IPS-15b (cell line): Measurements from ENCODE around the gene HOXB2.
A peak's percentile ranks its signal among the peaks of the same experiment; 100 is the strongest.
"Not testable (repeated sequence)": the region's sequence is repeated elsewhere in the genome, so short reads cannot be mapped to it uniquely, and the experiment has no call there.

ENCODE experiments used
- H3K27me3 ChIP-seq: one replicate; pipeline ENCODE4 v1.6.1; 2013; ENCODE audit warnings: low read length; ENCODE audit not compliant: control insufficient read depth, insufficient read depth
- H3K36me3 ChIP-seq: one replicate; pipeline ENCODE4 v1.6.1; 2013; ENCODE audit warnings: low read length; ENCODE audit not compliant: control insufficient read depth, insufficient read depth
- H3K4me1 ChIP-seq: one replicate; pipeline ENCODE4 v1.6.1; 2013; ENCODE audit warnings: mild to moderate bottlenecking, low read length; ENCODE audit not compliant: control insufficient read depth, insufficient read depth
- H3K4me3 ChIP-seq: one replicate; pipeline ENCODE4 v1.5.1; 2013; ENCODE audit warnings: low read depth, low read length
- H3K9ac ChIP-seq: one replicate; pipeline ENCODE4 v1.6.1; 2013; ENCODE audit warnings: low read depth, mild to moderate bottlenecking, low read length
- H3K9me3 ChIP-seq: one replicate; pipeline ENCODE4 v1.6.1; 2013; ENCODE audit warnings: mild to moderate bottlenecking, low read length; ENCODE audit not compliant: control insufficient read depth, insufficient read depth

The HOXB2 gene

GRCh38 chr17:48540213-48540612, 4.7 kb downstream of the HOXB2 start:
- no peak overlapping the region for H3K9ac ChIP-seq

GRCh38 chr17:48539177-48539576, 5.7 kb downstream of the HOXB2 start:
- H3K27me3 ChIP-seq = peaks cover 58% of the 10 kb centered on the region

More at GRCh38 chr17:48540213-48540612, 4.7 kb downstream of the HOXB2 start:
- H3K36me3 ChIP-seq = no peaks in the 10 kb centered on the region
- no peak overlapping the region for H3K4me3 ChIP-seq
- peaks cover 13% of the 10 kb centered on the region for H3K4me1 ChIP-seq
- peaks cover 60% of the 10 kb centered on the region for H3K27me3 ChIP-seq
- H3K9me3 ChIP-seq = no peaks in the 10 kb centered on the region

GRCh38 chr17:48537316-48537715, 7.6 kb downstream of the HOXB2 start:
- Histone ChIP-seq H3K4me3 (no peak overlapping the region), H3K4me1 (peaks cover 8% of the 10 kb centered on the region), H3K9ac (no peak overlapping the region), H3K27me3 (peaks cover 56% of the 10 kb centered on the region), H3K9me3 (no peaks in the 10 kb centered on the region), H3K36me3 (no peaks in the 10 kb centered on the region)

More at GRCh38 chr17:48539177-48539576, 5.7 kb downstream of the HOXB2 start:
- Histone ChIP-seq H3K4me3 (no peak overlapping the region), H3K9me3 (no peaks in the 10 kb centered on the region), H3K4me1 (peaks cover 12% of the 10 kb centered on the region), H3K9ac (no peak overlapping the region), H3K36me3 (no peaks in the 10 kb centered on the region)

GRCh38 chr17:48535793-48536559, 8.9 kb downstream of the HOXB2 start:
- H3K4me3 ChIP-seq, H3K9ac ChIP-seq, H3K36me3 ChIP-seq, H3K9me3 ChIP-seq: not testable (repeated sequence)
- peaks cover 58% of the 10 kb centered on the region for H3K27me3 ChIP-seq
- peaks cover 18% of the 10 kb centered on the region for H3K4me1 ChIP-seq

GRCh38 chr17:48532261-48532660, 12.6 kb downstream of the HOXB2 start:
- no peak overlapping the region for H3K9ac ChIP-seq
- H3K9me3 ChIP-seq = no peaks in the 10 kb centered on the region
- no peaks in the 10 kb centered on the region for H3K36me3 ChIP-seq
- peaks cover 23% of the 10 kb centered on the region for H3K4me1 ChIP-seq
- peaks cover 72% of the 10 kb centered on the region for H3K27me3 ChIP-seq
- no peak overlapping the region for H3K4me3 ChIP-seq

- H3K9ac ChIP-seq = no peak within 1 kb of the TSS
- H3K36me3 ChIP-seq = no peaks in the 10 kb centered on the region
- H3K27me3 ChIP-seq = peaks cover 81% of the 10 kb centered on the region
- peaks cover 23% of the 10 kb centered on the region for H3K4me1 ChIP-seq
- H3K9me3 ChIP-seq = no peaks in the 10 kb centered on the region
- H3K4me3 ChIP-seq = peak within 1 kb of the TSS; percentile 46
These were observed 14.0 kb downstream of the HOXB2 start, which contains the start of gene HOXB1 for GRCh38 chr17:48530887-48531272. HOXB1 (minus strand) TSS chr17:48531011; CDS start chr17:48530904, 107 bp downstream.

- Histone ChIP-seq H3K27me3 (peaks cover 86% of the 10 kb centered on the region), H3K4me1 (peaks cover 23% of the 10 kb centered on the region)
These were observed 14.6 kb downstream of the HOXB2 start for GRCh38 chr17:48530208-48530886.

GRCh38 chr17:48529683-48530009, 15.3 kb downstream of the HOXB2 start:
- Histone ChIP-seq H3K27me3 (peaks cover 91% of the 10 kb centered on the region), H3K4me1 (peaks cover 23% of the 10 kb centered on the region), H3K9me3 (no peaks in the 10 kb centered on the region), H3K4me3 (no peak overlapping the region), H3K9ac (no peak overlapping the region), H3K36me3 (no peaks in the 10 kb centered on the region)

More at GRCh38 chr17:48530208-48530886, 14.6 kb downstream of the HOXB2 start:
- H3K36me3 ChIP-seq = no peaks in the 10 kb centered on the region
- no peaks in the 10 kb centered on the region for H3K9me3 ChIP-seq
- no peak overlapping the region for H3K9ac ChIP-seq
- peak overlapping the region; percentile 46 for H3K4me3 ChIP-seq

GRCh38 chr17:48528936-48529682, 15.8 kb downstream of the HOXB2 start:
- no peaks in the 10 kb centered on the region for H3K36me3 ChIP-seq
- H3K4me3 ChIP-seq = no peak overlapping the region
- no peaks in the 10 kb centered on the region for H3K9me3 ChIP-seq
- peaks cover 92% of the 10 kb centered on the region for H3K27me3 ChIP-seq
- H3K4me1 ChIP-seq = peaks cover 23% of the 10 kb centered on the region
- no peak overlapping the region for H3K9ac ChIP-seq

GRCh38 chr17:48528153-48528935, 16.6 kb downstream of the HOXB2 start:
- peaks cover 94% of the 10 kb centered on the region for H3K27me3 ChIP-seq
- H3K36me3 ChIP-seq = no peaks in the 10 kb centered on the region
- no peaks in the 10 kb centered on the region for H3K9me3 ChIP-seq
- no peak overlapping the region for H3K4me3 ChIP-seq
- no peak overlapping the region for H3K9ac ChIP-seq
- peaks cover 23% of the 10 kb centered on the region for H3K4me1 ChIP-seq

GRCh38 chr17:48527547-48527932, 17.4 kb downstream of the HOXB2 start:
- H3K9ac ChIP-seq = no peak overlapping the region
- no peaks in the 10 kb centered on the region for H3K36me3 ChIP-seq
- peaks cover 25% of the 10 kb centered on the region for H3K4me1 ChIP-seq
- no peaks in the 10 kb centered on the region for H3K9me3 ChIP-seq
- peaks cover 94% of the 10 kb centered on the region for H3K27me3 ChIP-seq
- peak overlapping the region; percentile 18 for H3K4me3 ChIP-seq
